ENCODE data around the gene NUTM1. TPM values are rescaled to one million over a fixed set of nuclear protein-coding genes. Genes with fewer than 3 reads are reported as not detected.

NUTM1 gene
- 0.05 TPM in 1 of 2 replicates, not detected in the other for total RNA-seq

GRCh38 chr15:34342737-34343575, at the start of gene NUTM1, which contains the start of gene NOP10:
Gene NUTM1 (plus strand): TSS chr15:34343315. CDS start chr15:34343697, 382 bp downstream.
Gene NOP10 (minus strand): TSS chr15:34343136. CDS start chr15:34343073, 63 bp downstream.

GRCh38 chr15:34337557-34338306, 5.4 kb upstream of the NUTM1 start, which contains the start of gene SLC12A6:
Gene SLC12A6 (minus strand): TSS chr15:34337781. CDS start chr15:34336680, 1,101 bp downstream.

GRCh38 chr15:34367101-34368081, 24.3 kb downstream of the NUTM1 start, which contains the start of gene LPCAT4:
Gene LPCAT4 (minus strand): TSS chr15:34367196. CDS start chr15:34367100, 96 bp downstream.

Other genes with a start within 250 kb of the NUTM1 start
- 44.8 and 71.0 TPM in 2 replicates for gene EMC7, start 241.5 kb upstream of the NUTM1 start, total RNA-seq
- gene PGBD4, start 241.2 kb upstream of the NUTM1 start, total RNA-seq = 2.9 and 3.3 TPM in 2 replicates
- gene KATNBL1, start 133.2 kb upstream of the NUTM1 start, total RNA-seq = 56.1 and 56.4 TPM in 2 replicates
- gene EMC4, start 118.3 kb upstream of the NUTM1 start, total RNA-seq = 107 and 183 TPM in 2 replicates
- 12.3 and 12.8 TPM in 2 replicates for gene SLC12A6, start 5.5 kb upstream of the NUTM1 start, total RNA-seq
- 116 and 182 TPM in 2 replicates for gene NOP10, start 179 bp upstream of the NUTM1 start, total RNA-seq
- gene LPCAT4, start 23.9 kb downstream of the NUTM1 start, total RNA-seq = 5.0 and 16.5 TPM in 2 replicates
- gene GOLGA8A, start 94.5 kb downstream of the NUTM1 start, total RNA-seq = 23.2 and 37.8 TPM in 2 replicates
- gene GOLGA8B, start 240.3 kb downstream of the NUTM1 start, total RNA-seq = 41.1 and 46.6 TPM in 2 replicates